Measurements from ENCODE around the gene CXorf49.
"Not testable (repeated sequence)": the region's sequence is repeated elsewhere in the genome, so short reads cannot be mapped to it uniquely, and the experiment has no call there.

Gene CXorf49

GRCh38 chrX:71718185-71718584, at the start of gene CXorf49:
Gene CXorf49, minus strand, starts transcription at chrX:71718285. Its CDS starts 134 bp downstream, at chrX:71718151.
- not testable (repeated sequence) for DNase-seq (ENCODE audit: insufficient read length, low spot score); FAIRE-seq

GRCh38 chrX:71767134-71767533, 49.0 kb upstream of the CXorf49 start:
- not testable (repeated sequence) for FAIRE-seq; DNase-seq (ENCODE audit: insufficient read length, low spot score)

- not testable (repeated sequence) for FAIRE-seq
These were observed 47.5 kb upstream of the CXorf49 start for GRCh38 chrX:71765613-71766012.

GRCh38 chrX:71764832-71765231, 46.7 kb upstream of the CXorf49 start:
- not testable (repeated sequence) for DNase-seq (ENCODE audit: insufficient read length, low spot score); FAIRE-seq

More at GRCh38 chrX:71765613-71766012, 47.5 kb upstream of the CXorf49 start:
- not testable (repeated sequence) for DNase-seq (ENCODE audit: insufficient read length, low spot score)

- DNase-seq (ENCODE audit: insufficient read length, low spot score); FAIRE-seq: not testable (repeated sequence)
These were observed 45.0 kb upstream of the CXorf49 start, which contains the start of gene CXorf49B for GRCh38 chrX:71763049-71763448. Gene CXorf49B, plus strand, starts transcription at chrX:71763349. Its CDS starts 75 bp downstream, at chrX:71763424.

GRCh38 chrX:71760688-71761281, 42.7 kb upstream of the CXorf49 start:
- DNase-seq (ENCODE audit: insufficient read length, low spot score); FAIRE-seq: not testable (repeated sequence)

GRCh38 chrX:71720289-71720886, 2.3 kb upstream of the CXorf49 start:
- not testable (repeated sequence) for FAIRE-seq; DNase-seq (ENCODE audit: insufficient read length, low spot score)

- not testable (repeated sequence) for DNase-seq (ENCODE audit: insufficient read length, low spot score); FAIRE-seq
These were observed 1.1 kb upstream of the CXorf49 start for GRCh38 chrX:71719195-71719594.

GRCh38 chrX:71716323-71716722, 1.8 kb downstream of the CXorf49 start:
- DNase-seq (ENCODE audit: insufficient read length, low spot score), result not testable (repeated sequence)
- FAIRE-seq, result peak; percentile 36

- peak; percentile 80 for FAIRE-seq
- not testable (repeated sequence) for DNase-seq (ENCODE audit: insufficient read length, low spot score)
These were observed 2.5 kb downstream of the CXorf49 start for GRCh38 chrX:71715551-71715950.

GRCh38 chrX:71714064-71714463, 4.0 kb downstream of the CXorf49 start:
- DNase-seq (ENCODE audit: insufficient read length, low spot score); FAIRE-seq: not testable (repeated sequence)

- not testable (repeated sequence) for DNase-seq (ENCODE audit: insufficient read length, low spot score); FAIRE-seq
These were observed 15.2 kb downstream of the CXorf49 start for GRCh38 chrX:71702853-71703252.

- DNase-seq (ENCODE audit: insufficient read length, low spot score); FAIRE-seq: not testable (repeated sequence)
These were observed 19.1 kb downstream of the CXorf49 start for GRCh38 chrX:71699023-71699344.

- not testable (repeated sequence) for DNase-seq (ENCODE audit: insufficient read length, low spot score); FAIRE-seq
These were observed 19.6 kb downstream of the CXorf49 start for GRCh38 chrX:71698299-71699022.

- not testable (repeated sequence) for FAIRE-seq
These were observed 20.4 kb downstream of the CXorf49 start for GRCh38 chrX:71697466-71698298.

GRCh38 chrX:71696641-71697465, 21.2 kb downstream of the CXorf49 start:
- FAIRE-seq, result not testable (repeated sequence)

More at GRCh38 chrX:71697466-71698298, 20.4 kb downstream of the CXorf49 start:
- DNase-seq (ENCODE audit: insufficient read length, low spot score), result not testable (repeated sequence)

GRCh38 chrX:71679575-71680207, 38.4 kb downstream of the CXorf49 start:
- no peak for FAIRE-seq
- DNase-seq (ENCODE audit: insufficient read length, low spot score), result no peak

More at GRCh38 chrX:71696641-71697465, 21.2 kb downstream of the CXorf49 start:
- DNase-seq (ENCODE audit: insufficient read length, low spot score), result not testable (repeated sequence)

- DNase-seq (ENCODE audit: insufficient read length, low spot score); FAIRE-seq: not testable (repeated sequence)
These were observed 40.9 kb downstream of the CXorf49 start for GRCh38 chrX:71677195-71677594.
